ENCODE data around the gene MAP3K5.

The MAP3K5 gene

GRCh38 chr6:136754820-136755219 is 37.5 kb downstream of the MAP3K5 start:
- no peak for TF ChIP-seq CTCF (IDR thresholded peaks at IDR 0.05; ENCODE audit: low read depth, low read length)
- DNase-seq (ENCODE audit: extremely low read depth, low read depth) = no peak

GRCh38 chr6:136753624-136754023 is 38.7 kb downstream of the MAP3K5 start:
- no peak for DNase-seq (ENCODE audit: extremely low read depth, low read depth)
- no peak for TF ChIP-seq CTCF (IDR thresholded peaks at IDR 0.05; ENCODE audit: low read depth, low read length)

- no peak for TF ChIP-seq CTCF (IDR thresholded peaks at IDR 0.05; ENCODE audit: low read depth, low read length)
- DNase-seq (ENCODE audit: extremely low read depth, low read depth) = no peak
Measured at GRCh38 chr6:136752554-136752953, 39.7 kb downstream of the MAP3K5 start.

- DNase-seq (ENCODE audit: extremely low read depth, low read depth) = no peak
- TF ChIP-seq CTCF (IDR thresholded peaks at IDR 0.05; ENCODE audit: low read depth, low read length) = no peak
Measured at GRCh38 chr6:136751991-136752390, 40.3 kb downstream of the MAP3K5 start.

- DNase-seq (ENCODE audit: extremely low read depth, low read depth) = peak; percentile 41
- TF ChIP-seq CTCF (IDR thresholded peaks at IDR 0.05; ENCODE audit: low read depth, low read length) = no peak
Measured at GRCh38 chr6:136751522-136751956, 40.7 kb downstream of the MAP3K5 start.

GRCh38 chr6:136750696-136751521 is 41.4 kb downstream of the MAP3K5 start:
- TF ChIP-seq CTCF (IDR thresholded peaks at IDR 0.05; ENCODE audit: low read depth, low read length) = no peak
- DNase-seq (ENCODE audit: extremely low read depth, low read depth) = no peak

GRCh38 chr6:136749359-136749997 is 42.8 kb downstream of the MAP3K5 start:
- TF ChIP-seq CTCF (IDR thresholded peaks at IDR 0.05; ENCODE audit: low read depth, low read length) = no peak
- no peak for DNase-seq (ENCODE audit: extremely low read depth, low read depth)
